AML-193 (cell line): ENCODE data around the gene RASGEF1C.
"Not testable (repeated sequence)": the region's sequence is repeated elsewhere in the genome, so short reads cannot be mapped to it uniquely, and the experiment has no call there.

Experiments used
- DNase-seq, 2 experiments: peaks; one replicate each; lab custom pipeline; 2025; lab: John Stamatoyannopoulos, UW

RASGEF1C gene

GRCh38 chr5:180210961-180211760 lies 2.1 kb upstream of the RASGEF1C start:
- no peak for DNase-seq

GRCh38 chr5:180210077-180210476 lies 1.1 kb upstream of the RASGEF1C start:
- not testable (repeated sequence) for DNase-seq

- DNase-seq: peak in 1 of 2 experiments; percentile 1
Observed at GRCh38 chr5:180208435-180209081, 453 bp downstream of the RASGEF1C start.

- no peak for DNase-seq
Observed at GRCh38 chr5:180208038-180208434, 975 bp downstream of the RASGEF1C start.

GRCh38 chr5:180207593-180207992 lies 1.4 kb downstream of the RASGEF1C start:
- no peak for DNase-seq

- no peak for DNase-seq
Observed at GRCh38 chr5:180206993-180207392, 2.0 kb downstream of the RASGEF1C start.

GRCh38 chr5:180205916-180206315 lies 3.1 kb downstream of the RASGEF1C start:
- DNase-seq: no peak

- no peak for DNase-seq
Observed at GRCh38 chr5:180204276-180204819, 4.7 kb downstream of the RASGEF1C start.

- DNase-seq: no peak
Observed at GRCh38 chr5:180202939-180203573, 6.0 kb downstream of the RASGEF1C start.

GRCh38 chr5:180201051-180201987 lies 7.7 kb downstream of the RASGEF1C start:
- DNase-seq: peak; percentile 10 to 17

- DNase-seq: no peak
Observed at GRCh38 chr5:180199390-180199789, 9.6 kb downstream of the RASGEF1C start.

- no peak for DNase-seq
Observed at GRCh38 chr5:180198208-180198607, 10.8 kb downstream of the RASGEF1C start.

- no peak for DNase-seq
Observed at GRCh38 chr5:180197016-180197702, 11.9 kb downstream of the RASGEF1C start.

GRCh38 chr5:180194410-180195345 lies 14.3 kb downstream of the RASGEF1C start:
- no peak for DNase-seq

- no peak for DNase-seq
Observed at GRCh38 chr5:180193749-180194375, 15.1 kb downstream of the RASGEF1C start.

- no peak for DNase-seq
Observed at GRCh38 chr5:180191716-180192115, 17.3 kb downstream of the RASGEF1C start.

- DNase-seq: no peak
Observed at GRCh38 chr5:180187767-180188166, 21.2 kb downstream of the RASGEF1C start.

- DNase-seq: no peak
Observed at GRCh38 chr5:180180846-180181245, 28.2 kb downstream of the RASGEF1C start.

GRCh38 chr5:180180421-180180820 lies 28.6 kb downstream of the RASGEF1C start:
- no peak for DNase-seq
